Endothelial cell of umbilical vein (primary cell): ENCODE results near the gene HMCN1. TPM values are rescaled to one million over a fixed set of nuclear protein-coding genes. Genes with fewer than 3 reads are reported as not detected.

Experiments used
- BruUV-seq: library from RNA; stranded (reverse); fragments of 400-500 nt; replicated peaks from 2 replicates; lab custom pipeline; 2021; lab: Mats Ljungman, UMichigan
- CTCF ChIA-PET: fragments of 300-600, 350-600 bp; sonication (Branson Sonifier 250); formaldehyde crosslinking; loops from one replicate; lab custom pipeline; 2021; ENCODE audit warnings: antibody characterized with exemption, inconsistent platforms; lab: Charles Lee
- POLR2A ChIA-PET: fragments of 300-600, 350-600 bp; sonication (Branson Sonifier 250); formaldehyde crosslinking; loops from one replicate; lab custom pipeline; 2021; ENCODE audit warnings: antibody characterized with exemption, inconsistent platforms; lab: Charles Lee
- DNase-seq: peaks from one replicate; pipeline ENCODE4 v3.0.0-alpha.2; 2011; ENCODE audit warnings: low read depth, low spot score
- FAIRE-seq: peaks from 2 replicates; lab custom pipeline; 2011; peaks lifted over from hg19 to GRCh38; lab: Jason Lieb, UNC
- H2AFZ ChIP-seq: 2 replicates; pipeline ENCODE4 v1.6.0; 2012; ENCODE audit warnings: low read depth, low read length, control low read depth, inconsistent platforms
- H3K27ac ChIP-seq: 2 replicates; pipeline ENCODE4 v1.5.1; 2011; ENCODE audit warnings: low read depth, mild to moderate bottlenecking, control low read depth, low read length, moderate library complexity; ENCODE audit not compliant: insufficient read depth
- H3K27me3 ChIP-seq, 2 experiments: 2 replicates each; pipeline versions ENCODE4 v1.6.0 to v1.6.1; 2011; ENCODE audit warnings: low read length in 2 of 2, mixed read lengths in 1 of 2; ENCODE audit not compliant: control insufficient read depth in 2 of 2, insufficient read depth in 2 of 2
- H3K36me3 ChIP-seq, 2 experiments: 2 replicates in 1 of 2; 3 replicates in 1 of 2; pipeline ENCODE4 v1.5.1; 2011; ENCODE audit warnings: low read length in 2 of 2, mild to moderate bottlenecking in 1 of 2, moderate library complexity in 1 of 2; ENCODE audit not compliant: control insufficient read depth in 2 of 2, insufficient read depth in 2 of 2; ENCODE audit errors: extremely low read depth in 1 of 2
- H3K4me1 ChIP-seq: 3 replicates; pipeline ENCODE4 v1.5.1; 2011; ENCODE audit warnings: mild to moderate bottlenecking, low read length; ENCODE audit not compliant: control insufficient read depth, insufficient read depth; ENCODE audit errors: extremely low read depth
- H3K4me2 ChIP-seq: 2 replicates; pipeline ENCODE4 v1.6.1; 2011; ENCODE audit warnings: low read length, control low read depth, mixed read lengths; ENCODE audit not compliant: insufficient read depth
- H3K4me3 ChIP-seq, 3 experiments: fragments of 200-600 bp in 1 of 3; sonication (generic), shearing (Covaris generic) in 1 of 3; replicated peaks in 1 of 3; 2 replicates each; pipeline ENCODE4 v1.5.1; 2011 to 2016; ENCODE audit warnings: control low read depth in 3 of 3, low read length in 3 of 3, mild to moderate bottlenecking in 2 of 3, inconsistent platforms in 1 of 3, low read depth in 1 of 3, moderate library complexity in 1 of 3; ENCODE audit not compliant: insufficient read depth in 1 of 3
- H3K79me2 ChIP-seq: 2 replicates; pipeline ENCODE4 v1.6.0; 2012; ENCODE audit warnings: low read length, inconsistent platforms; ENCODE audit not compliant: control insufficient read depth, insufficient read depth
- H3K9ac ChIP-seq: replicated peaks from 2 replicates; pipeline ENCODE3; 2011; ENCODE audit warnings: low read length, control low read depth; ENCODE audit not compliant: insufficient read depth; ENCODE audit errors: extremely low read depth
- H3K9me1 ChIP-seq: replicated peaks from 3 replicates; pipeline ENCODE4 v1.6.0; 2011; ENCODE audit warnings: mild to moderate bottlenecking, low read length; ENCODE audit not compliant: control insufficient read depth, insufficient read depth; ENCODE audit errors: extremely low read depth
- H3K9me3 ChIP-seq: replicated peaks from 2 replicates; pipeline ENCODE4 v1.5.1; 2012; ENCODE audit warnings: low read length, inconsistent platforms; ENCODE audit not compliant: control insufficient read depth, insufficient read depth
- H4K20me1 ChIP-seq: replicated peaks from 2 replicates; pipeline ENCODE3; 2011; ENCODE audit warnings: mild to moderate bottlenecking, low read length; ENCODE audit not compliant: control insufficient read depth, insufficient read depth; ENCODE audit errors: extremely low read depth
- EZH2 ChIP-seq: IDR thresholded peaks from 2 replicates; pipeline ENCODE4 v1.6.1; 2012; ENCODE audit warnings: borderline replicate concordance, low read depth, mild to moderate bottlenecking, moderate library complexity, low read length, inconsistent platforms; ENCODE audit not compliant: severe bottlenecking
- FOS ChIP-seq: IDR thresholded peaks from 2 replicates; pipeline ENCODE4 v1.6.1; 2011; ENCODE audit warnings: mild to moderate bottlenecking, low read length, moderate library complexity, borderline replicate concordance; ENCODE audit not compliant: insufficient read depth
- GATA2 ChIP-seq: IDR thresholded peaks from 2 replicates; pipeline ENCODE4 v1.7.0; 2011; ENCODE audit warnings: low read depth, mild to moderate bottlenecking, moderate library complexity, mixed read lengths, low read length; ENCODE audit not compliant: insufficient read length, insufficient read depth
- JUN ChIP-seq: IDR thresholded peaks from 2 replicates; pipeline ENCODE4 v1.6.1; 2011; ENCODE audit warnings: borderline replicate concordance, low read depth; ENCODE audit not compliant: insufficient read length, insufficient read depth
- MAX ChIP-seq: IDR thresholded peaks from 2 replicates; pipeline ENCODE4 v1.6.1; 2011; ENCODE audit not compliant: insufficient read depth, insufficient read length
- MYC ChIP-seq: IDR thresholded peaks from one replicate; pipeline ENCODE4 v1.6.1; 2011; ENCODE audit warnings: mild to moderate bottlenecking, low read depth, low read length
- POLR2A ChIP-seq: IDR thresholded peaks from 2 replicates; pipeline ENCODE4 v1.6.1; 2012; ENCODE audit warnings: low read depth, mild to moderate bottlenecking, control low read depth, low read length
- POLR2AphosphoS5 ChIP-seq: IDR thresholded peaks from 2 replicates; pipeline ENCODE4 v1.6.1; 2012; ENCODE audit warnings: low read depth, mild to moderate bottlenecking, control low read depth, low read length, moderate library complexity; ENCODE audit not compliant: insufficient read depth
- dilution Hi-C: fragments of 300-500 bp; cut with MboI; formaldehyde crosslinking; loops from one replicate; pipeline ENCODE4 v1.15.0; 2019; ENCODE audit warnings: low sequenced_read_pairs; ENCODE audit not compliant: extremely low pct_ligation_motif_present
- intact Hi-C: fragments of 100-400 bp; cut with micrococcal nuclease; formaldehyde crosslinking; loops from one replicate; pipeline ENCODE4 v1.10.0; 2022
- polyA plus RNA-seq, 4 experiments: library from polyadenylated mRNA; depleted of rRNA in 3 of 4; stranded (reverse) in 3 of 4; unstranded in 1 of 4; fragments of >200 nt; gene quantifications; 2 replicates each; pipeline versions ENCODE4 v1.2.1 to v1.2.3, GENCODE V29; 2011 to 2012; ENCODE audit warnings: missing spikeins in 1 of 4
- total RNA-seq: library from RNA; stranded (reverse); gene quantifications from 2 replicates; pipeline ENCODE4 v1.2.3, GENCODE V29; 2021
- TF ChIP-seq, protein P1 (sequence below), 2 donors: IDR thresholded peaks; 1 replicate in 1 of 2; 2 replicates in 1 of 2; pipeline ENCODE4 v1.5.1; 2011; ENCODE audit warnings: low read length in 2 of 2, mild to moderate bottlenecking in 2 of 2, moderate library complexity in 2 of 2, control low read depth in 1 of 2, inconsistent platforms in 1 of 2, low read depth in 1 of 2; ENCODE audit not compliant: insufficient read depth in 1 of 2; ENCODE audit errors: extremely low read depth in 1 of 2

Gene HMCN1
- total and polyA plus RNA-seq, 2 donors (not counting 3 experiments of a cell fraction or from before 2014, with no cell fraction given) = 10.3 to 16.0 TPM

DNA sequence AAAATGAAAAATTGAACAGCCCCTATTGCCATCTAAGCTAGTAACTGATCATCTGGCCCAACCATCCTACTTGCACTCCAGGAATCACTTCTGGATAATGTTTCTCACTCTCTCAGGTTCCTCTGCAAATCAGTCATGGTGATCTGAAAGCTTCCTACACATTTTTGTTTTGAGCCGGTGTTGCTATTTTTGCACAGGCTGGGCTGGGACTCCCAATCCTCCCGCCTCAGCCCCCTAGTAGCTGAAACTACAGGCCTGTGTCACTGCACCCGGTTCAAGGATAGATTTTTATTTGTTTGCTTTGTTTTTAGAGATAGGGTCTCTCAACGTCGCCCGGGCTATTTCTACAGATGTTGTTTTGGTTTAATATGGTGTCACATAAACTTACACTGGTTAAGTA lies 40.5 kb upstream of the HMCN1 start:
- FAIRE-seq = no peak
- peaks cover 12% of the 10 kb centered on the region for H3K4me1 ChIP-seq
- no peaks in the 10 kb centered on the region for H3K36me3 ChIP-seq
- DNase-seq = no peak
- dilution Hi-C loops (no loop called here), intact Hi-C loops (loop anchor here (10.0 kb wide), 1 partner anchor 709 kb away; no protein-coding TSS in a partner anchor)
- POLR2A ChIA-PET = no interaction called here
- H3K27ac ChIP-seq = peak overlapping the region; percentile 20
- H3K79me2 ChIP-seq = no peaks in the 10 kb centered on the region
- peak overlapping the region; percentile 96 for H2AFZ ChIP-seq
- no peak overlapping the region for H3K9ac ChIP-seq
- no peaks in the 10 kb centered on the region for H3K9me3 ChIP-seq
- CTCF ChIA-PET = interaction anchor here (0.7 to 1.7 kb wide), 7 partner anchors 9 to 523 kb away, joined by 3 to 14 read pairs (median 4); no protein-coding TSS in a partner anchor
- no peaks in the 10 kb centered on the region for H3K9me1 ChIP-seq
- BruUV-seq = no TSS peak
- peak overlapping the region; percentile 64 for H3K4me2 ChIP-seq
- H3K4me3 ChIP-seq = no peak overlapping the region
- H3K27me3 ChIP-seq = no peaks in the 10 kb centered on the region
- TF ChIP-seq POLR2A (no peak), GATA2 (no peak), JUN (no peak), EZH2 (no peak)
- TF ChIP-seq, protein P1, sequence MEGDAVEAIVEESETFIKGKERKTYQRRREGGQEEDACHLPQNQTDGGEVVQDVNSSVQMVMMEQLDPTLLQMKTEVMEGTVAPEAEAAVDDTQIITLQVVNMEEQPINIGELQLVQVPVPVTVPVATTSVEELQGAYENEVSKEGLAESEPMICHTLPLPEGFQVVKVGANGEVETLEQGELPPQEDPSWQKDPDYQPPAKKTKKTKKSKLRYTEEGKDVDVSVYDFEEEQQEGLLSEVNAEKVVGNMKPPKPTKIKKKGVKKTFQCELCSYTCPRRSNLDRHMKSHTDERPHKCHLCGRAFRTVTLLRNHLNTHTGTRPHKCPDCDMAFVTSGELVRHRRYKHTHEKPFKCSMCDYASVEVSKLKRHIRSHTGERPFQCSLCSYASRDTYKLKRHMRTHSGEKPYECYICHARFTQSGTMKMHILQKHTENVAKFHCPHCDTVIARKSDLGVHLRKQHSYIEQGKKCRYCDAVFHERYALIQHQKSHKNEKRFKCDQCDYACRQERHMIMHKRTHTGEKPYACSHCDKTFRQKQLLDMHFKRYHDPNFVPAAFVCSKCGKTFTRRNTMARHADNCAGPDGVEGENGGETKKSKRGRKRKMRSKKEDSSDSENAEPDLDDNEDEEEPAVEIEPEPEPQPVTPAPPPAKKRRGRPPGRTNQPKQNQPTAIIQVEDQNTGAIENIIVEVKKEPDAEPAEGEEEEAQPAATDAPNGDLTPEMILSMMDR (IDR thresholded peaks at IDR 0.05; ENCODE audit: extremely low read depth in 1 of 2, insufficient read depth in 1 of 2, low read depth in 1 of 2, low read length in 2 of 2) = no peak
- no peaks in the 10 kb centered on the region for H4K20me1 ChIP-seq

DNA sequence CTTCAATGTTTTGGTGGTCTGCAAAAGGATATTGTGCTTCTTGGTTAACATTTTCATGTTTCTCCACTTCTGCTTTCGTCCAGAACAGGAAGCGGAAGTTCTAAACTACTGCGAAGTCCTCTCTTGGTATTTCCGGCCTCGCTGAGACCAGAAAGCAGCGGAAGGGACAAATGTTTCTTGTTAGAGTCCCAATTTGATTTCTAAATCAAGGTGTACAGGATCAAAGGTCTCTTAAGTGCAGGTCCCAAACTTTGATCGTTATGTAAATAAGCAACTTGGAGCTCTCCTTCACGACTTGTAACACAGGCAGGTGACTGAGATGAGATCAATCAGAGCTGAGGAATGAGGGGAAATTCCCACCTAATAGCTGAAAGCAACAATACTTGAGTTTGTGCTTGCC lies 40.1 kb upstream of the HMCN1 start:
- Histone ChIP-seq H3K27ac (peak overlapping the region; percentile 65), H3K27me3 (no peaks in the 10 kb centered on the region), H3K36me3 (no peaks in the 10 kb centered on the region), H3K9me1 (no peaks in the 10 kb centered on the region), H3K4me2 (peak overlapping the region; percentile 64), H3K9me3 (no peaks in the 10 kb centered on the region), H3K9ac (no peak overlapping the region), H3K4me1 (peaks cover 12% of the 10 kb centered on the region), H4K20me1 (no peaks in the 10 kb centered on the region), H3K79me2 (no peaks in the 10 kb centered on the region), H2AFZ (peak overlapping the region; percentile 96), H3K4me3 (peak overlapping the region in 1 of 3 experiments; percentile 32)
- CTCF ChIA-PET = interaction anchor here (0.7 to 1.7 kb wide), 10 partner anchors 9 to 888 kb away, joined by 3 to 14 read pairs (median 4); no protein-coding TSS in a partner anchor
- BruUV-seq = TSS peak; percentile 27
- dilution Hi-C loops (no loop called here), intact Hi-C loops (loop anchor here (10.0 kb wide), 1 partner anchor 709 kb away; no protein-coding TSS in a partner anchor)
- DNase-seq (peak; percentile 57), FAIRE-seq (peak; percentile 90)
- POLR2A ChIA-PET = no interaction called here
- TF ChIP-seq, protein P1 (IDR thresholded peaks at IDR 0.05; ENCODE audit: extremely low read depth in 1 of 2, insufficient read depth in 1 of 2, low read depth in 1 of 2, low read length in 2 of 2) = no peak
- TF ChIP-seq FOS = no peak
- no peak for TF ChIP-seq EZH2
- no peak for TF ChIP-seq JUN
- TF ChIP-seq POLR2A = no peak
- TF ChIP-seq MYC = no peak
- TF ChIP-seq MAX = no peak
- peak; percentile 33 for TF ChIP-seq POLR2AphosphoS5
